Activated T-helper 2 cell treated with anti-CD3 and anti-CD28 coated beads, Interferon-gamma antibody, Interleukin-2, Interleukin-4, amounts not matched to agents 10 μg/mL and 5 μg/mL and 100 μg/mL, durations not matched to agents 14 hours and 24 hours and 36 hours (primary cell): ENCODE measurements around the gene TANGO6. TPM values are rescaled to one million over a fixed set of nuclear protein-coding genes. Genes with fewer than 3 reads are reported as not detected.

Experiments
- DNase-seq: peaks from one replicate; pipeline ENCODE4 v3.0.0; 2021; ENCODE audit warnings: low spot score
- H3K27ac Mint-ChIP-seq: one replicate; pipeline ENCODE4 v1.8.0; 2021; ENCODE audit warnings: mixed read lengths
- H3K27me3 Mint-ChIP-seq: one replicate; pipeline ENCODE4 v1.8.0; 2021; ENCODE audit warnings: low read depth, mixed read lengths
- H3K36me3 Mint-ChIP-seq: one replicate; pipeline ENCODE4 v1.8.0; 2021; ENCODE audit warnings: low read depth, mixed read lengths
- H3K4me1 Mint-ChIP-seq: one replicate; pipeline ENCODE4 v1.8.0; 2021; ENCODE audit warnings: low read depth, mixed read lengths
- H3K4me3 Mint-ChIP-seq: one replicate; pipeline ENCODE4 v1.8.0; 2021; ENCODE audit warnings: low read depth, mild to moderate bottlenecking, moderate library complexity, mixed read lengths
- H3K9me3 Mint-ChIP-seq: one replicate; pipeline ENCODE4 v1.8.0; 2021; ENCODE audit warnings: mixed read lengths
- intact Hi-C: fragments of 100-400 bp; cut with micrococcal nuclease; formaldehyde crosslinking; loops from one replicate; pipeline ENCODE4 v1.15.1; 2023
- total RNA-seq: library from RNA; stranded (reverse); gene quantifications from 2 replicates; pipeline ENCODE4 v1.2.3, GENCODE V29; 2022

The TANGO6 gene
- total RNA-seq, 1 donor from 2014 or later: 30.0 TPM

DNA sequence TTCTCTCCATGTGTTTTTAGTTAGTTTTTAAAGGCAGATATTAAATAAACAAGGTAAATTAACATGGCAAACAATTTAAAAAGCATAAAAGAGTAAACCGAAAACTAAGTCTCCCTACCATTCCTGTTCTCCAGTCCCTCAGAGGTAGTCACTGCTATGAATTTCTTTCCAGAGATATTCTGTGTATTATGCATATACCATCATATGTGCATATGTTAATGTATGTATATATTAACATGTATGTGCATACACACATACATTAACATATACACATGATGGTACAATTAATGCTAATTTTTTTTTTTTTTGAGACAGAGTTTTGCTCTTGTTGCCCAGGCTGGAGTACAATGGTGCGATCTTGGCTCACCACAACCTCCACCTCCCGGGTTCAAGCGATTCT, 32.5 kb downstream of the TANGO6 start:
- H3K36me3 Mint-ChIP-seq: peaks cover 43% of the 10 kb centered on the region

GRCh38 chr16:68883685-68884084, 40.4 kb downstream of the TANGO6 start:
- peaks cover 14% of the 10 kb centered on the region for H3K36me3 Mint-ChIP-seq

More for the DNA sequence above, 32.5 kb downstream of the TANGO6 start:
- H3K9me3 Mint-ChIP-seq: no peaks in the 10 kb centered on the region
- no peak overlapping the region for H3K27ac Mint-ChIP-seq
- no peak for DNase-seq
- intact Hi-C loops: no loop called here
- H3K4me3 Mint-ChIP-seq: no peak overlapping the region
- no peaks in the 10 kb centered on the region for H3K27me3 Mint-ChIP-seq
- H3K4me1 Mint-ChIP-seq: no peaks in the 10 kb centered on the region

GRCh38 chr16:68884401-68884800, 41.1 kb downstream of the TANGO6 start:
- Mint-ChIP-seq H3K9me3 (no peaks in the 10 kb centered on the region), H3K36me3 (peaks cover 14% of the 10 kb centered on the region), H3K27ac (no peak overlapping the region), H3K27me3 (no peaks in the 10 kb centered on the region), H3K4me1 (no peaks in the 10 kb centered on the region), H3K4me3 (no peak overlapping the region)
- intact Hi-C loops: no loop called here
- no peak for DNase-seq

More at GRCh38 chr16:68883685-68884084, 40.4 kb downstream of the TANGO6 start:
- intact Hi-C loops: no loop called here
- Mint-ChIP-seq H3K9me3 (no peaks in the 10 kb centered on the region), H3K27me3 (no peaks in the 10 kb centered on the region), H3K4me1 (no peaks in the 10 kb centered on the region), H3K4me3 (no peak overlapping the region), H3K27ac (no peak overlapping the region)
- DNase-seq: no peak

GRCh38 chr16:68884861-68885720, 41.8 kb downstream of the TANGO6 start:
- no peaks in the 10 kb centered on the region for H3K9me3 Mint-ChIP-seq
- DNase-seq: no peak
- peaks cover 13% of the 10 kb centered on the region for H3K36me3 Mint-ChIP-seq
- no peaks in the 10 kb centered on the region for H3K4me1 Mint-ChIP-seq
- H3K27ac Mint-ChIP-seq: no peak overlapping the region
- no peaks in the 10 kb centered on the region for H3K27me3 Mint-ChIP-seq
- intact Hi-C loops: no loop called here
- H3K4me3 Mint-ChIP-seq: no peak overlapping the region

GRCh38 chr16:68887107-68887506, 43.8 kb downstream of the TANGO6 start:
- Mint-ChIP-seq H3K27me3 (no peaks in the 10 kb centered on the region), H3K4me1 (no peaks in the 10 kb centered on the region), H3K27ac (no peak overlapping the region), H3K9me3 (no peaks in the 10 kb centered on the region), H3K36me3 (peaks cover 5% of the 10 kb centered on the region), H3K4me3 (no peak overlapping the region)
- DNase-seq: no peak
- intact Hi-C loops: no loop called here

GRCh38 chr16:68889508-68890150, 46.3 kb downstream of the TANGO6 start:
- DNase-seq: no peak
- no peaks in the 10 kb centered on the region for H3K9me3 Mint-ChIP-seq
- H3K4me3 Mint-ChIP-seq: no peak overlapping the region
- no peaks in the 10 kb centered on the region for H3K27me3 Mint-ChIP-seq
- H3K36me3 Mint-ChIP-seq: no peaks in the 10 kb centered on the region
- no peak overlapping the region for H3K27ac Mint-ChIP-seq
- no peaks in the 10 kb centered on the region for H3K4me1 Mint-ChIP-seq
- intact Hi-C loops: no loop called here

DNA sequence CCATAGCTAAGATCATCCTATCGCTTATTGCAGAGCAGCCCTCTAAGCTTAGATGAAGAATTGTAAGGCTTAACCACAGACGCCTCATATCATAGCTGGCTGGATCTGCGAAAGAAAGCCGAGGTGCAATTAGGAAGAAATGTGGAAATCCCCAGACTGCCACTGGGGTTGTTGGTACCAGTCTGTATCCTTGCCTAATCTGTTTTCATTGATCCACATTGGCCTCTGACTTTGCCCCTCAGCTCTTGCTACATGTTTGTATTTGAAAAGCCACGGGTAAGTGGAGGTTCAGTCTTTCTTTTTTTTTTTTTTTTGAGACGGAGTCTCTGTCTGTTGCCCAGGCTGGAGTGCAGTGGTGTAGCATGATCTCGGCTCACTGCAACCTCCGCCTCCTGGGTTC, 48.9 kb downstream of the TANGO6 start:
- intact Hi-C loops: no loop called here
- no peak overlapping the region for H3K4me3 Mint-ChIP-seq
- no peak overlapping the region for H3K27ac Mint-ChIP-seq
- no peaks in the 10 kb centered on the region for H3K27me3 Mint-ChIP-seq
- H3K36me3 Mint-ChIP-seq: no peaks in the 10 kb centered on the region
- H3K9me3 Mint-ChIP-seq: no peaks in the 10 kb centered on the region
- no peak for DNase-seq
- H3K4me1 Mint-ChIP-seq: no peaks in the 10 kb centered on the region

DNA sequence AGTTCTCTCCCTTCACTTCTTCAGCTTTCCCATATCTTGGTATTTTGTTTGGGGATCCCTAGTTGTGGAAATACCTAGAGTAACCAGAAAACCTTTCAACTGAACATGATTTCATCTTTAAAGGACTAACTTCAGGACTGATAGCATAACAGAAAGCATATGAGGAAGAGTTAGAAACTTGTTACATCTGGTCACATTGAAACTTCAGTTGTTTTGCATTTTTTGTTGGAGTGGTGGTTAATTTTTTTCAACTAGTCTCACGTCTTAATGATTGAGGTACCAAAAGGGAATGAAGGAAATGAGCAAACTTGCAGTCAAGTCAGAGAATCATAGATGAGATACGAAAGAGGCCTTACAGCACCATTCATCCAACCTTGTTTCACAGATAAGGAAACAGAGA, 49.6 kb downstream of the TANGO6 start:
- no peak for DNase-seq
- intact Hi-C loops: no loop called here
- no peaks in the 10 kb centered on the region for H3K27me3 Mint-ChIP-seq
- no peak overlapping the region for H3K27ac Mint-ChIP-seq
- no peaks in the 10 kb centered on the region for H3K4me1 Mint-ChIP-seq
- H3K4me3 Mint-ChIP-seq: no peak overlapping the region
- H3K9me3 Mint-ChIP-seq: no peaks in the 10 kb centered on the region
- no peaks in the 10 kb centered on the region for H3K36me3 Mint-ChIP-seq

- no peak for DNase-seq
- no peaks in the 10 kb centered on the region for H3K4me1 Mint-ChIP-seq
- intact Hi-C loops: no loop called here
Observed at GRCh38 chr16:68893710-68894705, 50.7 kb downstream of the TANGO6 start.

GRCh38 chr16:68894714-68895113, 51.4 kb downstream of the TANGO6 start:
- Mint-ChIP-seq H3K27ac (no peak overlapping the region), H3K9me3 (no peaks in the 10 kb centered on the region), H3K4me3 (no peak overlapping the region), H3K36me3 (no peaks in the 10 kb centered on the region), H3K4me1 (no peaks in the 10 kb centered on the region), H3K27me3 (no peaks in the 10 kb centered on the region)
- intact Hi-C loops: no loop called here
- DNase-seq: no peak

More at GRCh38 chr16:68893710-68894705, 50.7 kb downstream of the TANGO6 start:
- Mint-ChIP-seq H3K9me3 (no peaks in the 10 kb centered on the region), H3K4me3 (no peak overlapping the region), H3K27me3 (no peaks in the 10 kb centered on the region), H3K36me3 (no peaks in the 10 kb centered on the region), H3K27ac (no peak overlapping the region)

GRCh38 chr16:68898026-68898425, 54.7 kb downstream of the TANGO6 start:
- Mint-ChIP-seq H3K27ac (no peak overlapping the region), H3K36me3 (no peaks in the 10 kb centered on the region), H3K27me3 (no peaks in the 10 kb centered on the region), H3K4me3 (no peak overlapping the region), H3K9me3 (no peaks in the 10 kb centered on the region), H3K4me1 (no peaks in the 10 kb centered on the region)
- intact Hi-C loops: no loop called here
- no peak for DNase-seq

DNA sequence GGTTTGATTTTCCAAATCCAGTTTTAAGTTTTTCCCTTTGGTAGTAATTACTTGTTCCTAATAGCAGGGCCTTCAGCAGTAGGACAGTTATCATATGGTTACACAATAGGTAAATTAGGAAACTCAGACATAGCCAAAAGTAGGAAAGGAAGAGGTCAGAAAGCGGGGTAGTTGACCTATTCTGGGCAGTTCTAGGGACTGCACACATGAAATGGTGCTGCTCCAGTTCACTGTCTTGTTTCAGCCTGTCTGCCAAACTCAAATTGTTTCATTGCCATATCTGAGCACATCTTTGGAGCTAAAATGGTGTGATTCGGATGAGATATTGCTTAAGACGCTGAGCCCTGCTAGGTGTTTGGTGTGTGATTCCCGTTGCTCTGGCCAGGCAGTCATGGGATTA, 56.7 kb downstream of the TANGO6 start:
- Mint-ChIP-seq H3K4me3 (no peak overlapping the region), H3K36me3 (peaks cover 4% of the 10 kb centered on the region), H3K27ac (no peak overlapping the region), H3K9me3 (no peaks in the 10 kb centered on the region), H3K27me3 (no peaks in the 10 kb centered on the region), H3K4me1 (no peaks in the 10 kb centered on the region)
- intact Hi-C loops: no loop called here
- DNase-seq: no peak
